Measurements from ENCODE around the gene TRIM65.

The TRIM65 gene

GRCh38 chr17:75917141-75917916, 20.6 kb upstream of the TRIM65 start:
- no peak for DNase-seq

GRCh38 chr17:75915268-75915667, 18.5 kb upstream of the TRIM65 start:
- no peak for DNase-seq

DNA sequence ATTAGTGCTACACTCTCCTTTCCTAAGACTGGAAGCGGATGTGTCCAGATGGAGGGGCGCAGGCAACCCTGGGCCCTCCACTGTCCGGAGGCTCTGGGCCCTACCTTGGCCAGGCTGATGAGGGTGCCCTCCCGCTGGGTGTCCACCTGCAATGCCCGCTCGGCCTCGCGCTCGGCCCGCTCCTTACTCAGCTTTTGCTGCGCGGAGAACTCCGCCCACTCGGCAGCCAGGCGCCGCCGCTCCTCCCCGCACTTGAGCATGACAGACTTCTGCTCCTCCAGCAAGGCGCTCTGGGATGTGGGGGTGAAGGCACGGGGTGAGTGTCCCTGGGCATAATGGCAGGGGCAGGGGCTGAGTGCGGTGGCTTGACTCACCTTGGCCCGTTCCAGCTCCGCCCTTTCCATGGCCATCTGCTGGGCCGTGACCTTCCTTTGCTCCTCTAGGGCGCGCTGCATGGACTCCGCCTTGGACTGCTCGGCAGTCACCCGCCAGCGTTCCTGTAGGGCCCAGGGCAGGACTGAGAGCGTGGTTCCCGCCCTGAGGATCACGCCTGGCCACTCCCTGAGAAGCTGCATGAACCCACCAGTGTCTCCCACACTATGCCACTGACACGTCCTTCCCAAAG, 18.0 kb upstream of the TRIM65 start:
- no peak for DNase-seq

GRCh38 chr17:75913537-75914210, 16.9 kb upstream of the TRIM65 start:
- no peak for DNase-seq

GRCh38 chr17:75910699-75911098, 13.9 kb upstream of the TRIM65 start:
- DNase-seq, result no peak

- DNase-seq, result no peak
These were observed 13.1 kb upstream of the TRIM65 start for GRCh38 chr17:75909812-75910274.

DNA sequence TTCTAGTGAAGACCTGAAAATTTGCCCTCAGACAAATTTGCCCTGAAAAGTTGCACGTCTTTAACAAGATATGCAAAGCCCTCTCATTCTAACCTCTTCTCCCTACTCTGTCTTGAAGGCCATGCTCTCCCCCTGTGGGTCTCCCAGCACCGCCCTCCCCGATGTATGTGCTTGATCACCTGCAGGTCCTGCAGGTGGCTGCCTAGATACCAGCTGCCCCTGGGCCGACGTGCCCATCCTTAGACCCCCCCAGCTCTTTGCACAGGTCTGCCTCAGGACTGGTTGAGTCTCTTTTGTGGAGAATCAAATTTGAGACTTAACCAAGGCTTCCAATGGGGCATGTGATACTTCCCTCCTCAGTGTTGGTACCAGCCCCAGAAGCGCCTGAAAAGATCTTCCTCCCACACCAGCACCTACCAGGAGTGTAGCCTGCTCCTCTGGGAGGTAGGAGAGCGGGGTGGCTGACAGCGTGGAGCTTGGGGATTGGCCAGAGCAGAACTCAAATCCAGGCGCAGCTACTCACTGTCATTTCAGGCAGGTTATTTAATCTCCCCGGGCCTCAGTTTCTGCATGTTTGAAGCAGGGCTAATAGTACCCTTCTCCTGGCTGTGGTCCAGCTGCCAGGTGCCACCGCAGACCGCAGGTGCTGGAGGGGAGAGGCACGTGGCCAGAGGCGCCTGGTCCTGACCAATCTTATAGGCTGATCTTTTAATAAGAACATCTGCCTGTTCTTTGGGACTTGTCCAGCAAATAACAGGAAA, 12.5 kb upstream of the TRIM65 start:
- DNase-seq, result no peak

GRCh38 chr17:75908201-75908600, 11.4 kb upstream of the TRIM65 start:
- DNase-seq, result no peak

DNA sequence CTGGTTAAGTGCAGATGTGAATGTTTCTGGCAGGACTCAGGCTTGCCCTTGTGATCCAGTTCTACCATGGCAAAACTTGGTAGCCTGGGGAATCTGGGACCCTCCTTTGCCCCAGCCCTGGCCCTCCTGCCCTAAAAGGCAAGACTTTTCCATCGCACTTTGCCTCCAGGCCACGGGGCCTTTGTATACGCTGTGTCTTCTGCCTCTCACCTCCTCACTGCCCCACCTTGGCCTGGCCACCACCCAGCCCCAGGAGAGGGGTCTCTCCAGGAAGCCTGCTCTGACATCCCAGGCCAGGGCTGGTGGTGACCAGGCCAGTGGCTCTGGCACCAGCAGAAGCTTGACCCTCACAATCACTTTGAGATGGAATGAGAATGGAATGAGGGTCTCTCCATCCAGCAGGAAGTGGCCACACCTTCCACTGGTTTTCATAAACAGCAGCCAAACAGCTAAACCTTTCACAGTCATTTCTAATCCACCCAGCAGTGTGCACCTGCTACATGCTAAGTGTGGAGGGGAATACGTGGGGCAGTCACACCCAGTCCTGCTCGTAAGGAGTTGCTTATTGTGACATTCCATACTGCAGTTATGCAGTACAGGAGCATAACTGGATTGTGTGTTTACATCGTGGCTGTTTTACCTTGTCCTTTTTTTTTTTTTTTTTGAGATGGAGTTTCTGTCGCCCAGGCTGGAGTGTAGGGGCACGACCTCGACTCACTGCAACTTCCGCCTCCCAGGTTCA, 9.6 kb upstream of the TRIM65 start:
- no peak for DNase-seq

- peak; percentile 93 for DNase-seq
These were observed 8.2 kb upstream of the TRIM65 start, which contains the start of gene MRPL38 for GRCh38 chr17:75904749-75905521. MRPL38 (minus strand) TSS chr17:75904884; CDS start chr17:75904875, 9 bp downstream.

GRCh38 chr17:75902406-75902805, 5.7 kb upstream of the TRIM65 start:
- DNase-seq, result no peak

- no peak for DNase-seq
These were observed 5.0 kb upstream of the TRIM65 start for GRCh38 chr17:75901727-75902126.

GRCh38 chr17:75900691-75901533, 4.2 kb upstream of the TRIM65 start:
- DNase-seq, result no peak

DNA sequence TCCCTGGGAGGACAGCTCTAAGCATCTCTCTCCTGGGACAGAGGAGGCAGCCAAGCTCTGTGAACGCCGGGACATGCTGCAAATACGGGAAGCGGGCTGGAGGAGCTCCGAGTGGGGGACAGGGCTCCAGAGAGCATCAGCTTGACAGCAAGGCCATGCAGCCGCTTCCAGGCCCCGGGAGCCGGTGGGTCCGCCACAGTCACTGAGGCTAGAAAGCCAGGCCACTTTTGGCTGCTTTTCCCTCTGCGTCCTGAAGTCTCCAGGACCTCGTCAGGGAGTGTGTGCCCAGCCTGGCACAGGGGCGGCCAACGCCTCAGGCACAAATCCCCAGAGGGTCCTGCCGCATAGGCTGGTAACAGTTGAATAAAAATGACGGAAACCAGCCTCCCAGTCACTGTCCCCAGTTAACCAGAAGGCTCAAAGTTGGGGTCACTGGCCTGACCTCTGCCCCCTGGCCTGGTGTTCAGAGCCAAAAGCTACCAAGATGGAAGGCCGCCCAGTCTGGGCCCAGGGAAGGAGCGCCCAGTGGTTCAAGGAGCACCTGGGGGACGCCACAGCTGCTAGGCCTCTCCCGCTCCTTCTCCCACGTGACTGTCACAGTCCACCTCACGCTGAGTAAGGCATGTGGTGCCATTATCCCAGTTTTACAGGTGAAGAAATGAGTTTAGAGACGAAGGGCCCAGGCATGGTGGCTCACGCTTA, 3.2 kb upstream of the TRIM65 start:
- no peak for DNase-seq

- DNase-seq, result no peak
These were observed 2.6 kb upstream of the TRIM65 start for GRCh38 chr17:75899353-75899752.

- no peak for DNase-seq
These were observed 2.0 kb upstream of the TRIM65 start for GRCh38 chr17:75898791-75899190.

DNA sequence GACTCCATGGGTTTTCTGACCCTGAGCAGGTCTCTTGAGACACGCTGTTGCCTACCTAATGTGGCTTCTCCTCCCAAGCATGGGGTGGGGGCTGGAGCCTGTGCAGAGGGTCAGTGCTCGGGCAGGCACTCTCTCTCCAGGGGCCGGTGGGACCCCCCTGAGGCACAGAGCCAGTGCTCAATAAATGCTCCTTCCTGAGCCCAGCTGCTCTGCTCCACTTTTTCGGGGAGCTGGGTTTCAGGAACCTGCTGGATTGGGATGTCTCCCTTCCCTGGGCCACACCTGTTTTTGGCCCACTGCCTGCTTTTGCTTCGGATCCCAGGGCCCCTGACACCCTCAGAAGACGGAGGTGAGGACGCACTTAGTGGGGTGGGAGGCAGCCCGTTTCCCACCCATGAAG, 1.3 kb upstream of the TRIM65 start:
- no peak for DNase-seq

GRCh38 chr17:75897160-75898019, 639 bp upstream of the TRIM65 start:
- no peak for DNase-seq
